CD14-positive monocyte (primary cell): ENCODE data around the gene HMHB1. TPM values are rescaled to one million over a fixed set of nuclear protein-coding genes. Genes with fewer than 3 reads are reported as not detected.

Experiments
- DNase-seq, 3 donors: peaks; one replicate each; pipeline ENCODE4 v3.0.0-alpha.2; 2011 to 2022
- H2AFZ ChIP-seq: 2 replicates; pipeline ENCODE4 v1.6.0; 2012; ENCODE audit warnings: mild to moderate bottlenecking, low read depth, low read length, inconsistent platforms; ENCODE audit not compliant: insufficient read depth, poor library complexity, severe bottlenecking
- H3K27ac ChIP-seq, 2 donors: 1 replicate in 1 of 2; 2 replicates in 1 of 2; pipeline ENCODE4 v1.5.1; 2012 to 2013; ENCODE audit warnings: low read length in 2 of 2, control low read depth in 1 of 2, inconsistent platforms in 1 of 2, low read depth in 1 of 2, mild to moderate bottlenecking in 1 of 2
- H3K27me3 ChIP-seq, 2 donors: one replicate each; pipeline versions ENCODE4 v1.6.0 to v1.6.1; 2011 to 2013; ENCODE audit warnings: low read length in 2 of 2; ENCODE audit not compliant: control insufficient read depth in 2 of 2, insufficient read depth in 2 of 2
- H3K36me3 ChIP-seq, 2 donors: replicated peaks in 1 of 2; 1 replicate in 1 of 2; 2 replicates in 1 of 2; pipeline versions ENCODE4 v1.5.1 to v1.6.1; 2012 to 2013; ENCODE audit warnings: low read length in 2 of 2, control low read depth in 1 of 2, inconsistent platforms in 1 of 2, mild to moderate bottlenecking in 1 of 2; ENCODE audit not compliant: insufficient read depth in 2 of 2, control insufficient read depth in 1 of 2
- H3K4me1 ChIP-seq, 2 donors: 1 replicate in 1 of 2; 2 replicates in 1 of 2; pipeline versions ENCODE4 v1.5.1 to v1.6.1; 2012 to 2013; ENCODE audit warnings: low read length in 2 of 2, control low read depth in 1 of 2, inconsistent platforms in 1 of 2, mild to moderate bottlenecking in 1 of 2, moderate library complexity in 1 of 2; ENCODE audit not compliant: insufficient read depth in 2 of 2, control insufficient read depth in 1 of 2
- H3K4me2 ChIP-seq: replicated peaks from 2 replicates; pipeline ENCODE3; 2012; ENCODE audit warnings: low read length, moderate library complexity, mild to moderate bottlenecking; ENCODE audit not compliant: poor library complexity, severe bottlenecking; ENCODE audit errors: extremely low read depth
- H3K4me3 ChIP-seq, 3 experiments: fragments of 200-600 bp in 1 of 3; sonication (generic) in 1 of 3; replicated peaks in 1 of 3; 1 replicate in 2 of 3; 2 replicates in 1 of 3; pipeline ENCODE4 v1.5.1; 2011 to 2013; ENCODE audit warnings: low read length in 3 of 3, mild to moderate bottlenecking in 3 of 3, control low read depth in 2 of 3, low read depth in 2 of 3, inconsistent platforms in 1 of 3, moderate library complexity in 1 of 3
- H3K79me2 ChIP-seq: 2 replicates; pipeline ENCODE4 v1.6.0; 2012; ENCODE audit warnings: mild to moderate bottlenecking, control low read depth, inconsistent platforms, low read length, moderate library complexity; ENCODE audit not compliant: insufficient read depth
- H3K9ac ChIP-seq: 2 replicates; pipeline ENCODE4 v1.6.0; 2017; ENCODE audit warnings: low read length, mild to moderate bottlenecking; ENCODE audit not compliant: insufficient read depth, poor library complexity, severe bottlenecking
- H3K9me3 ChIP-seq, 2 donors: replicated peaks in 1 of 2; 1 replicate in 1 of 2; 2 replicates in 1 of 2; pipeline versions ENCODE4 v1.5.1 to v1.6.1; 2012 to 2013; ENCODE audit warnings: low read length in 2 of 2, control low read depth in 1 of 2; ENCODE audit not compliant: control insufficient read depth in 1 of 2, insufficient read depth in 1 of 2
- H4K20me1 ChIP-seq: 2 replicates; pipeline ENCODE4 v1.6.0; 2012; ENCODE audit warnings: mild to moderate bottlenecking, low read length, control low read depth, moderate library complexity; ENCODE audit not compliant: insufficient read depth
- H3K27ac Mint-ChIP-seq, 7 donors: one replicate each; pipeline ENCODE4 v1.8.0; 2020; ENCODE audit warnings: mild to moderate bottlenecking in 7 of 7, mixed read lengths in 7 of 7, moderate library complexity in 6 of 7, inconsistent platforms in 2 of 7
- H3K27me3 Mint-ChIP-seq, 3 donors: one replicate each; pipeline ENCODE4 v1.8.0; 2021 to 2022; ENCODE audit warnings: low read depth in 3 of 3, mild to moderate bottlenecking in 3 of 3, mixed read lengths in 3 of 3, moderate library complexity in 3 of 3, inconsistent platforms in 1 of 3
- H3K36me3 Mint-ChIP-seq, 2 donors: one replicate each; pipeline ENCODE4 v1.8.0; 2020; ENCODE audit warnings: mixed read lengths in 2 of 2, inconsistent platforms in 1 of 2, mild to moderate bottlenecking in 1 of 2
- H3K4me1 Mint-ChIP-seq: one replicate; pipeline ENCODE4 v1.8.0; 2020; ENCODE audit warnings: mild to moderate bottlenecking, mixed read lengths
- H3K4me3 Mint-ChIP-seq, 2 donors: one replicate each; pipeline ENCODE4 v1.8.0; 2020; ENCODE audit warnings: mild to moderate bottlenecking in 2 of 2, mixed read lengths in 2 of 2, moderate library complexity in 1 of 2
- H3K9me3 Mint-ChIP-seq, 7 donors: one replicate each; pipeline ENCODE4 v1.8.0; 2020 to 2022; ENCODE audit warnings: mixed read lengths in 7 of 7, mild to moderate bottlenecking in 6 of 7, moderate library complexity in 6 of 7, inconsistent platforms in 2 of 7
- CTCF ChIP-seq: fragments of 200-600 bp; IDR thresholded peaks from one replicate; pipeline ENCODE4 v1.8.0; 2022; ENCODE audit warnings: antibody characterized with exemption, mild to moderate bottlenecking
- WGBS: methylation state at CpG from one replicate; pipeline ENCODE4 v1.1.5; 2013; ENCODE audit warnings: missing lambda C conversion rate; ENCODE audit not compliant: insufficient coverage; 5-methylcytosine and 5-hydroxymethylcytosine counted together
- intact Hi-C, 2 donors: fragments of 100-400 bp; cut with micrococcal nuclease; formaldehyde crosslinking; loops; one replicate each; pipeline versions ENCODE4 v1.15.0 to v1.15.1; 2023
- polyA plus RNA-seq, 3 donors: library from polyadenylated mRNA; depleted of rRNA in 1 of 3; unstranded in 2 of 3; stranded (reverse) in 1 of 3; fragments of 300-500 nt in 2 of 3; fragments of >200 nt in 1 of 3; fragmentation: Illumina TruSeq in 2 of 3; gene quantifications; 1 replicate in 2 of 3; 2 replicates in 1 of 3; pipeline ENCODE4 v1.2.3, GENCODE V29; 2012 to 2021

Gene HMHB1
- polyA plus RNA-seq, 3 donors: not detected

GRCh38 chr5:143801252-143801939 is 10.6 kb upstream of the HMHB1 start:
- Mint-ChIP-seq H3K4me1 (peaks cover 17% of the 10 kb centered on the region), H3K27ac (no peak overlapping the region), H3K36me3 (no peaks in the 10 kb centered on the region), H3K27me3 (no peaks in the 10 kb centered on the region), H3K9me3 (peaks cover 0 to 2% (median 0%) of the 10 kb centered on the region in 7 donors), H3K4me3 (no peak overlapping the region)
- Histone ChIP-seq H4K20me1 (no peaks in the 10 kb centered on the region), H3K27ac (no peak overlapping the region), H3K27me3 (no peaks in the 10 kb centered on the region), H2AFZ (no peak overlapping the region), H3K4me2 (no peak overlapping the region), H3K4me1 (peaks cover 12 to 14% of the 10 kb centered on the region in 2 donors), H3K9ac (no peak overlapping the region), H3K79me2 (no peaks in the 10 kb centered on the region), H3K36me3 (no peaks in the 10 kb centered on the region), H3K4me3 (no peak overlapping the region), H3K9me3 (no peaks in the 10 kb centered on the region)
- 95% methylated on average over 2 of the region's 6 CpGs for WGBS
- intact Hi-C loops: no loop called here
- DNase-seq: no peak
- no peak for TF ChIP-seq CTCF

- H3K4me2 ChIP-seq: no peak overlapping the region
- H2AFZ ChIP-seq: no peak overlapping the region
- Mint-ChIP-seq H3K27me3 (peaks cover 0 to 1% (median 0%) of the 10 kb centered on the region in 3 donors), H3K4me3 (no peak overlapping the region), H3K4me1 (no peaks in the 10 kb centered on the region), H3K36me3 (no peaks in the 10 kb centered on the region), H3K9me3 (peaks cover 0 to 2% (median 0%) of the 10 kb centered on the region in 7 donors), H3K27ac (no peak overlapping the region)
- no peak overlapping the region for H3K9ac ChIP-seq
- intact Hi-C loops: no loop called here
- H3K27ac ChIP-seq: no peak overlapping the region
- WGBS: no CpG with 5 or more reads among the region's 2 CpGs
- no peak overlapping the region for H3K4me3 ChIP-seq
- no peaks in the 10 kb centered on the region for H4K20me1 ChIP-seq
- H3K9me3 ChIP-seq: no peaks in the 10 kb centered on the region
- no peaks in the 10 kb centered on the region for H3K36me3 ChIP-seq
- no peaks in the 10 kb centered on the region for H3K79me2 ChIP-seq
- TF ChIP-seq CTCF: no peak
- no peaks in the 10 kb centered on the region for H3K27me3 ChIP-seq
- DNase-seq: no peak
- H3K4me1 ChIP-seq: no peaks in the 10 kb centered on the region
Measured at GRCh38 chr5:143805861-143806260, 6.1 kb upstream of the HMHB1 start.
